Mammary epithelial cell (primary cell): ENCODE data around the gene TUB.

Experiments used
- CTCF ChIP-seq, 2 donors: IDR thresholded peaks in 1 of 2; conservative IDR thresholded peaks in 1 of 2; 2 replicates each; pipeline ENCODE4 v1.5.1; 2011 to 2012; ENCODE audit warnings: inconsistent platforms in 2 of 2, low read length in 2 of 2, mild to moderate bottlenecking in 2 of 2, control low read depth in 1 of 2, low read depth in 1 of 2; ENCODE audit not compliant: insufficient read depth in 1 of 2; ENCODE audit errors: extremely low read depth in 1 of 2
- EZH2 ChIP-seq: IDR thresholded peaks from 2 replicates; pipeline ENCODE4 v1.6.1; 2012; ENCODE audit warnings: low read length, inconsistent platforms, borderline replicate concordance

- TF ChIP-seq EZH2 (no peak), CTCF (conservative IDR thresholded peaks at IDR 0.05 in 1 of 2, IDR thresholded peaks at IDR 0.05 in 1 of 2; ENCODE audit: extremely low read depth in 1 of 2, insufficient read depth in 1 of 2, low read depth in 1 of 2, low read length in 2 of 2) (no peak)
Observed at GRCh38 chr11:8107642-8108041, 26.6 kb downstream of the TUB start.
